Neural crest cell (in vitro differentiated cells): ENCODE data around the gene PDLIM7. TPM values are rescaled to one million over a fixed set of nuclear protein-coding genes. Genes with fewer than 3 reads are reported as not detected.

ENCODE experiments used
- DNase-seq: peaks from one replicate; pipeline ENCODE4 v3.0.0; 2021; ENCODE audit warnings: low read depth, mixed read lengths, low spot score
- H3K27ac Mint-ChIP-seq: one replicate; pipeline ENCODE4 v1.8.0; 2021; ENCODE audit warnings: mild to moderate bottlenecking, mixed read lengths; ENCODE audit not compliant: unreplicated experiment
- H3K27me3 Mint-ChIP-seq: 2 replicates; pipeline ENCODE4 v1.8.0; 2021; ENCODE audit warnings: low read depth, mild to moderate bottlenecking, mixed read lengths
- H3K36me3 Mint-ChIP-seq: 2 replicates; pipeline ENCODE4 v1.8.0; 2021; ENCODE audit warnings: low read depth, mild to moderate bottlenecking, mixed read lengths
- H3K4me1 Mint-ChIP-seq: 2 replicates; pipeline ENCODE4 v1.8.0; 2021; ENCODE audit warnings: mixed read lengths
- H3K4me3 Mint-ChIP-seq: one replicate; pipeline ENCODE4 v1.8.0; 2021; ENCODE audit warnings: mild to moderate bottlenecking, mixed read lengths
- H3K9me3 Mint-ChIP-seq: 2 replicates; pipeline ENCODE4 v1.8.0; 2021; ENCODE audit warnings: mixed read lengths
- total RNA-seq: library from RNA; stranded (reverse); gene quantifications from 2 replicates; pipeline ENCODE4 v1.2.1, GENCODE V29; 2021
- TF ChIP-seq, protein P1 (sequence below): fragments of 200-600 bp; sonication (generic); conservative IDR thresholded peaks from 2 replicates; pipeline ENCODE4 v1.5.0; 2021; ENCODE audit warnings: antibody characterized with exemption, mild to moderate bottlenecking

PDLIM7 gene
- total RNA-seq, 1 donor from 2014 or later: 147 TPM

- TF ChIP-seq, protein P1, sequence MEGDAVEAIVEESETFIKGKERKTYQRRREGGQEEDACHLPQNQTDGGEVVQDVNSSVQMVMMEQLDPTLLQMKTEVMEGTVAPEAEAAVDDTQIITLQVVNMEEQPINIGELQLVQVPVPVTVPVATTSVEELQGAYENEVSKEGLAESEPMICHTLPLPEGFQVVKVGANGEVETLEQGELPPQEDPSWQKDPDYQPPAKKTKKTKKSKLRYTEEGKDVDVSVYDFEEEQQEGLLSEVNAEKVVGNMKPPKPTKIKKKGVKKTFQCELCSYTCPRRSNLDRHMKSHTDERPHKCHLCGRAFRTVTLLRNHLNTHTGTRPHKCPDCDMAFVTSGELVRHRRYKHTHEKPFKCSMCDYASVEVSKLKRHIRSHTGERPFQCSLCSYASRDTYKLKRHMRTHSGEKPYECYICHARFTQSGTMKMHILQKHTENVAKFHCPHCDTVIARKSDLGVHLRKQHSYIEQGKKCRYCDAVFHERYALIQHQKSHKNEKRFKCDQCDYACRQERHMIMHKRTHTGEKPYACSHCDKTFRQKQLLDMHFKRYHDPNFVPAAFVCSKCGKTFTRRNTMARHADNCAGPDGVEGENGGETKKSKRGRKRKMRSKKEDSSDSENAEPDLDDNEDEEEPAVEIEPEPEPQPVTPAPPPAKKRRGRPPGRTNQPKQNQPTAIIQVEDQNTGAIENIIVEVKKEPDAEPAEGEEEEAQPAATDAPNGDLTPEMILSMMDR: no peak
- Mint-ChIP-seq H3K27me3 (peaks cover 23% of the 10 kb centered on the region), H3K4me1 (peaks cover 61% of the 10 kb centered on the region), H3K27ac (peak overlapping the region; percentile 93), H3K9me3 (no peaks in the 10 kb centered on the region), H3K36me3 (peaks cover 22% of the 10 kb centered on the region), H3K4me3 (peak overlapping the region; percentile 91)
- DNase-seq: no peak
Measured at GRCh38 chr5:177472460-177473442, 24.7 kb downstream of the PDLIM7 start.

GRCh38 chr5:177471610-177472356 is 25.6 kb downstream of the PDLIM7 start:
- Mint-ChIP-seq H3K4me3 (peak overlapping the region; percentile 91), H3K4me1 (peaks cover 58% of the 10 kb centered on the region), H3K27ac (peak overlapping the region; percentile 93), H3K27me3 (peaks cover 21% of the 10 kb centered on the region), H3K36me3 (peaks cover 30% of the 10 kb centered on the region), H3K9me3 (no peaks in the 10 kb centered on the region)
- no peak for DNase-seq
- TF ChIP-seq, protein P1: no peak

DNA sequence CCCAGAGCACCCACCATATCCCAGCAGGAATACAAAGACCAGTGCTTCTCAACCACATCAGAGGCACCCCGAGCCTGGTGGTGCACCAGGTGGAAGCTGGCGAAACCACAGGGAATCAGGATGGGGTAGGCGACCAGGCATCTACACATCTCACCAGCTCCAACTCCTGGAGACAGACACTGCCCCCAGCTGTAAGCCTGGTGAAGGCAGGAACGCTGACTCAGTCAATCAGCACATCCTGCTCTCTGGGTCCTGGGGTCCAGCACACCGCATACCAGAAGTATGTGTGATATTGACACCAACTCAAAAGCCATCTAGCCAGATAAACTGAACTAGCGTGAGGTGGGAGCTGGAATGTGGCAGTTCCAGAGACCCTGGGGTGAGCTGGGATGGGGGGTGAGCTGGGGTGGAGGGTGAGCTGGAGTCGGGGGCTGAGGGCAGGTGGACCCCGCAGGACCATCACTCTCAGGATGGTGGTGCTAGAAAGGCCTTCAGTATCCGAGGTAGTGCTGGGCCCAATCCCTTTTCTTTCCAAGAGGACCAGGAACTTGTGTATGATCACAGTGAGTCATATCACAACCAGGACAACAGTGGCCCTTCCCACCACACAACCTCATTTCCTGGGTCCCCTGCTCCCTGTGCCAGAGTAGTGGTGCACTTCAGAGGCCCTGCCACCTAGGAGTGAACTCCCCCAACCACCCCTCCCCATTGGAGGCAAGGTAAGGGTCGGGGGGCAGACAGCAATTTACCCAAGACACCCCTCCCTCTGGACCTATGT is 26.5 kb downstream of the PDLIM7 start:
- Mint-ChIP-seq H3K36me3 (peaks cover 31% of the 10 kb centered on the region), H3K4me1 (peaks cover 52% of the 10 kb centered on the region), H3K4me3 (peak overlapping the region; percentile 91), H3K27ac (peak overlapping the region; percentile 19), H3K9me3 (no peaks in the 10 kb centered on the region), H3K27me3 (peaks cover 21% of the 10 kb centered on the region)
- TF ChIP-seq, protein P1: no peak
- DNase-seq: no peak

GRCh38 chr5:177469750-177470525 is 27.5 kb downstream of the PDLIM7 start:
- peaks cover 47% of the 10 kb centered on the region for H3K4me1 Mint-ChIP-seq
- peaks cover 17% of the 10 kb centered on the region for H3K27me3 Mint-ChIP-seq
- no peak for DNase-seq
- H3K27ac Mint-ChIP-seq: peak overlapping the region; percentile 88
- TF ChIP-seq, protein P1: no peak
- peak overlapping the region; percentile 91 for H3K4me3 Mint-ChIP-seq
- H3K36me3 Mint-ChIP-seq: peaks cover 40% of the 10 kb centered on the region
- H3K9me3 Mint-ChIP-seq: peaks cover 4% of the 10 kb centered on the region
